Muscle layer of colon (tissue), 2 donors: ENCODE data around the gene THADA.

ENCODE experiments used
- H3K27ac ChIP-seq: one replicate; pipeline ENCODE4 v1.7.0; 2013; ENCODE audit warnings: low read depth, mild to moderate bottlenecking, low read length, moderate library complexity
- H3K27me3 ChIP-seq, 2 donors: one replicate each; pipeline ENCODE4 v1.7.0; 2013; ENCODE audit warnings: low read length in 2 of 2, mild to moderate bottlenecking in 2 of 2; ENCODE audit not compliant: insufficient read depth in 2 of 2, control insufficient read depth in 1 of 2
- H3K36me3 ChIP-seq: one replicate; pipeline ENCODE4 v1.7.0; 2013; ENCODE audit warnings: mild to moderate bottlenecking, low read length; ENCODE audit not compliant: insufficient read depth
- H3K4me1 ChIP-seq: one replicate; pipeline ENCODE4 v1.7.0; 2013; ENCODE audit warnings: mild to moderate bottlenecking, low read length; ENCODE audit not compliant: insufficient read depth
- H3K4me3 ChIP-seq, 2 donors: one replicate each; pipeline ENCODE4 v1.7.0; 2013; ENCODE audit warnings: low read length in 2 of 2, low read depth in 1 of 2, mild to moderate bottlenecking in 1 of 2, moderate library complexity in 1 of 2
- H3K9ac ChIP-seq: one replicate; pipeline ENCODE4 v1.7.0; 2013; ENCODE audit warnings: low read length
- H3K9me3 ChIP-seq: one replicate; pipeline ENCODE4 v1.7.0; 2013; ENCODE audit warnings: mild to moderate bottlenecking, low read length
- donor health status: abdominal sarcoma.
- donor health status: Adenocarcinoma of cecum.

Gene THADA

GRCh38 chr2:43225093-43225787 is 370.6 kb downstream of the THADA start:
- peak overlapping the region; percentile 89 to 94 for H3K4me3 ChIP-seq
- peak overlapping the region; percentile 100 for H3K27ac ChIP-seq
- no peaks in the 10 kb centered on the region for H3K9me3 ChIP-seq
- H3K36me3 ChIP-seq, result peaks cover 23% of the 10 kb centered on the region
- no peaks in the 10 kb centered on the region for H3K27me3 ChIP-seq
- peaks cover 46% of the 10 kb centered on the region for H3K4me1 ChIP-seq
- peak overlapping the region; percentile 84 for H3K9ac ChIP-seq

DNA sequence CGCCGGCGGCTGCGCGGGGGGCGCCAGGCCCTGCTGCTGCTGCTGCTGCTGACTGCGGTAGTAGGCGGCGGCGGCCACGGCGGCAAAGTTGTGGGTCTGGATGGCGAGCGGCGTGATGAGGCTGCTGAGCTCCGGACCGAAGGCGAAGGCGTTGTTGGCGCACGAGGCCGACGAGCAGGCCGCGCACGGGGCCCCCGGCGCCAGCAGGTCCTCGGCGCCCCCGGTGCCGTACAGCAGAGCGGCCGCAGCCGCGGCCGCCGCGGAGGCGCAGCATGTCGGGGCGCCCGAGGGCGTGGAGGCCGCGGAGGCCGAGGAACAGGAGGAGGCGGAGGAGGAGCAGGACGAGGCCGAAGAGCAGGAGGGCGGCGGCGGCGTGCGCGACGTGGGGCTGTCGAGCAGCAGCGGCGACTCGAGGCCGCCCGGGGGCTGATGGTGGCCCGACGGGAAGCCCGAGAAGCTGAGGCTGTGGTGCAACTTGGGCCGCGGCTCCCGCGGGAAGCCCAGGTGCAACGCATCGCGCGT is 371.2 kb downstream of the THADA start:
- no peaks in the 10 kb centered on the region for H3K9me3 ChIP-seq
- peaks cover 49% of the 10 kb centered on the region for H3K4me1 ChIP-seq
- peak overlapping the region; percentile 84 for H3K9ac ChIP-seq
- H3K4me3 ChIP-seq, result peak overlapping the region; percentile 89 to 94
- H3K27me3 ChIP-seq, result no peaks in the 10 kb centered on the region
- peak overlapping the region; percentile 100 for H3K27ac ChIP-seq
- H3K36me3 ChIP-seq, result peaks cover 21% of the 10 kb centered on the region

DNA sequence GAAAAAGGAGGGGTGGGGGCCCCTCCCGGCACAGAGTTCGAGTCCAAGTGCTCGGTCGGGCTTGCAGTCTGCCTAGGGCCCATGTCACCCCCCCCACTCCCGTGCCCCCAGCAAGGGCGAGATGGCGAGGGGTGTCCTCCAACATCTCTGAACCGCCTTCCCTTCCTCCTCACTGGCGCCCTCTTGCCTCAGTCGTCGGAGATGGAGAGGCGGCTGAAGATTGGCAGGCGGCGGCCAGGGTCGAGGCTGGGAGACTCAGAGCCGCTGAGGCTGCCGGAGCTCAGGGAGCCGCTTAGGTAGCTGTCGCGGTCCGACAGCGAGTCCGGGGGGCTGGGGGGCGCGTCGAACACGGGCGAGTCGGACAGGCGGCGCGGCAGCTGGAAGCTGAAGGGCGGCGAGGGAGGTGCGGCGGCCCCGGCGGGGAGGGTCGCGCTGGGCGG is 371.7 kb downstream of the THADA start:
- H3K4me3 ChIP-seq, result peak overlapping the region; percentile 89 to 94
- H3K9ac ChIP-seq, result peak overlapping the region; percentile 99
- H3K4me1 ChIP-seq, result peaks cover 51% of the 10 kb centered on the region
- peaks cover 21% of the 10 kb centered on the region for H3K36me3 ChIP-seq
- no peaks in the 10 kb centered on the region for H3K27me3 ChIP-seq
- H3K9me3 ChIP-seq, result no peaks in the 10 kb centered on the region
- H3K27ac ChIP-seq, result peak overlapping the region; percentile 100

- Histone ChIP-seq H3K36me3 (peaks cover 21% of the 10 kb centered on the region), H3K27ac (peak overlapping the region; percentile 100), H3K4me1 (peaks cover 51% of the 10 kb centered on the region), H3K27me3 (no peaks in the 10 kb centered on the region), H3K4me3 (peak overlapping the region; percentile 89 to 94), H3K9ac (peak overlapping the region; percentile 99), H3K9me3 (no peaks in the 10 kb centered on the region)
Observed at GRCh38 chr2:43223521-43224001, 372.3 kb downstream of the THADA start.

DNA sequence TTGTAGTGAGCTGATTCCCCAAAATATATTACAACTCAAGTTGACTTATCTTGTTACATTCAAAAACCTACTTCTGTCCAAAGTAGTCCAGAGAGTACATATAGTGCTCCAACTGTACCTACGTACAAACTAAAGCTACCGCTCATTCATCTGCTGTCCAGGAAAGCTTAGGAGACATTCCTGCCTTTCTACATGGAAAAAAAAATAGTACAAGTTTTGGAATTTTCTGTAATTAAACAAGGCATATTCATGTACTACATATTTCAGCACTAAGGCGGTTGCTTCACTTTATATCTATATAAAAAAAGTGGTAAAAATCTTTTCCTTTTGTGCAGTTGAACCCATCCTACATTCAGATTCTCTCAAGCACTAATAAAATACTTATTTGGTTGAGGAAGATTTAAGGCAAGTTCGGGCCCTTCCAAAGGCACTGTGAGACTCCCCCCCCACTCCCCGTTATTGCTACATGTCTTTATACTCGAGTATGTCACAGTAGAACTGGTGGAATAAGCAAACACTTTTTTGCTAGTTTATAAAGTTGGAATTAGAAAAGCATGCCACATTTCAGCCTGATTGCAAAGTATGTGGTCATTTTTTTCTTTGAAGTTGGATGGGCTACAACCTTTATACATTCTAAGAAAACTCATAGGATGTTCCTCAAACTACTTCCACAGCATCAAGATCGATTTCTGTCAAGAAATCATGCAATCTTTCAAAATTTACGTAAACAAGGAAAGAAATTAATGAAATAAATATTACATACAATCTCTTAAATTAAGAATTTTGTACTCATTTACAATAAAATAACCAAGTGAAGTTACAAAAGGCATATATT is 373.1 kb downstream of the THADA start:
- Histone ChIP-seq H3K4me1 (peaks cover 51% of the 10 kb centered on the region), H3K36me3 (peaks cover 21% of the 10 kb centered on the region), H3K27ac (peak overlapping the region; percentile 100), H3K9ac (peak overlapping the region; percentile 99), H3K27me3 (no peaks in the 10 kb centered on the region), H3K9me3 (no peaks in the 10 kb centered on the region), H3K4me3 (peak overlapping the region; percentile 89 to 94)

- no peaks in the 10 kb centered on the region for H3K27me3 ChIP-seq
- no peaks in the 10 kb centered on the region for H3K9me3 ChIP-seq
- H3K4me1 ChIP-seq, result peaks cover 55% of the 10 kb centered on the region
- H3K9ac ChIP-seq, result peak overlapping the region; percentile 99
- H3K27ac ChIP-seq, result peak overlapping the region; percentile 100
- peak overlapping the region; percentile 89 to 94 for H3K4me3 ChIP-seq
- peaks cover 21% of the 10 kb centered on the region for H3K36me3 ChIP-seq
Observed at GRCh38 chr2:43221763-43222474, 373.9 kb downstream of the THADA start.

DNA sequence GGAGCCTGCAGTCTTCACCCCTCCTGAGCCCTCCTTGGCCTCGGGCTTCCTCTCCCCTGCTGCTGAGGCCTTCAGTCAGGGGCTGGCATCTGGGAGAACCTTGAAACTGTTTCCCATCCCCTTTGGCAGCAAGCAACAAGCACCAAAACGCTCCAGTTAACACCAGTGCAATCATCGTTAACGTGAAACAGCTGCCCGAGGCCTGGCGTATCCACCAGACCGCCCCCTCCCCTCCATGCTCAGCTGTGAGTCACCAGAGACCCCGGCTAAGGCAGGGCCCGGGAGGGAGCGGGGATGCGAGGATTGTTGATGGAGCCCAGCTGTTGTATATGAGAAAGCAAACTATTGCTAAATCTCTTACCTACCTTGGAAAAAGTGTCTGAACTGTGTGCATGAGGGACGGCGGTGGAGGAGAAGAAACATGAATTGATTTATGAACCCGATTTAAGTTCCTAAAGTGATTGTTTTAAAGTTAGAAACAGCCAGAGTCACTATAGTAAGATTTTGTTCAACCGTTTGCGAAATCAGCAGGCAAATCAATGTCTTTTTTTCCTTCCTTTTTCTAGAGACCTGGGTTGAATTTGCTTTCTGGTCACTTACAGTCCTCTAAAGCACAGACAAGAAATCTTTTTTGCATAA is 374.6 kb downstream of the THADA start:
- H3K27ac ChIP-seq, result peak overlapping the region; percentile 100
- H3K9ac ChIP-seq, result peak overlapping the region; percentile 99
- peaks cover 21% of the 10 kb centered on the region for H3K36me3 ChIP-seq
- H3K4me3 ChIP-seq, result peak overlapping the region; percentile 3 to 89
- H3K4me1 ChIP-seq, result peaks cover 55% of the 10 kb centered on the region
- H3K27me3 ChIP-seq, result no peaks in the 10 kb centered on the region
- H3K9me3 ChIP-seq, result no peaks in the 10 kb centered on the region

DNA sequence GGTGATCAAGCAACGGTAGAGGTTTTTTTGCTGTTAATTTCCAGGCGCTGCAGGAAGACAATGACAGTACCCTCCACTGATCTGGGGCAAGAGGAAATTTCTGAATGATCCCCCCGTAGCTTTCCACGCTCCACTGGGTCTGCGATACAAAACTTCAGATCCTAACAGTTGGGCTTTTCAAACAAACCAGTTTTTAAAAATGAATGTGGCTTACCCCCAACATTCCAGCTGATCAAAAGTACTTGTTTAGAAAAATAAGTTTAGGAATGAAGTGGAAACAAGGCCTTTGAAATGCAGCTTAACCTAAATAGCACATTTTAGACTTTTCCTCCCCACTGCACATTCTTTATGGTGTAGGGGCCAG is 375.1 kb downstream of the THADA start:
- peak overlapping the region in 1 of 2 donors; percentile 89 for H3K4me3 ChIP-seq
- H3K36me3 ChIP-seq, result peaks cover 21% of the 10 kb centered on the region
- peaks cover 55% of the 10 kb centered on the region for H3K4me1 ChIP-seq
- no peaks in the 10 kb centered on the region for H3K27me3 ChIP-seq
- H3K9ac ChIP-seq, result peak overlapping the region; percentile 99
- peak overlapping the region; percentile 100 for H3K27ac ChIP-seq
- no peaks in the 10 kb centered on the region for H3K9me3 ChIP-seq

GRCh38 chr2:43220229-43220751 is 375.5 kb downstream of the THADA start:
- Histone ChIP-seq H3K27ac (peak overlapping the region; percentile 100), H3K36me3 (peaks cover 21% of the 10 kb centered on the region), H3K27me3 (no peaks in the 10 kb centered on the region), H3K4me3 (peak overlapping the region; percentile 8 to 89), H3K9ac (peak overlapping the region; percentile 99), H3K9me3 (no peaks in the 10 kb centered on the region), H3K4me1 (peaks cover 55% of the 10 kb centered on the region)

DNA sequence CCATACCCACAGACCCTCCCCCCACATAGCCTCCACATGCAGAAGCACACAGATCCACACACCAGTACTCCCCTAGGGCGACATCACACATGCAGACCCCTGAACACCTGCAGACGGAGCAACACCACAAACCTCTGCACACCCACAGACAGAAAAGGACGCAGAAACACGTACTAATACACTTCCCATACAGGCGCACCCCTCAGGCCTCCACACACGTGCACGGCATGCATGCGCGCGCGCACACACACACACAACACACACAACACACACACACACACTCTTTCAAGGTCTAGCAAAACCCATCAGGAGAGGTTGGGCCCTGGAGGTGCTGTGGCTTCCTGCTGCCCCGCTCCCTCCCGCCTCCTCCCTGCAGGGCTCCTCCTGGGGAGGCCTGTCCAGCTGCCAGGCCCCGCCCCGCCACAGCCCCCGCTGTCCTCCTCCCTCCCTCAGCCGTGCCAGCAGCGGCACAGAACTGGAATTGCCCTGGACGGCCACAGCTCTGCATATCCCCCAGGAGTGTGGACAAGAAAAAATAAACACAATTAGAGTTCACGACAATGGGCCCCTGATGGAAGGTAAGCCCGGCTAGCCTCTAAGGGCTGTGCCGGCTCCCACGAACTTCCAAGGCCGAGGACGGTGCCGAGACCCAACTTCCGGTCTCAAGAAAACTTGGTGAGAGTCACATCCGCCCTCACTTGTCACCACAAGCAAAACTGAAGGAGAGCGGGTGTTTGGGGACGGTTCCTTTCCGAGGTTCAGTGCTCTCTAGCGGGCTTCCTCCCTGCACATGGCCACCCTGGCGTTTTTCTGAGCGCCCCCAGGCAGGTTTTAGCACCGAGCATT is 376.2 kb downstream of the THADA start:
- Histone ChIP-seq H3K4me3 (peak overlapping the region; percentile 8 to 89), H3K9ac (peak overlapping the region; percentile 99), H3K36me3 (peaks cover 21% of the 10 kb centered on the region), H3K27me3 (no peaks in the 10 kb centered on the region), H3K27ac (peak overlapping the region; percentile 100), H3K4me1 (peaks cover 55% of the 10 kb centered on the region), H3K9me3 (no peaks in the 10 kb centered on the region)
